WTC11 (cell line): ENCODE measurements around the gene NEK5. TPM values are rescaled to one million over a fixed set of nuclear protein-coding genes. Genes with fewer than 3 reads are reported as not detected.

Source experiments
- ATAC-seq: fragments of 200-7000 bp; cut with Tn5 transposase; 2 replicates; pipeline ENCODE4 v1.10.0; 2021; ENCODE audit warnings: mild to moderate bottlenecking, moderate library complexity
- CTCF ChIA-PET: fragments of 300-600 bp; sonication (Branson Sonifier 250); formaldehyde crosslinking; loops from one replicate; lab custom pipeline; 2021; ENCODE audit warnings: antibody characterized with exemption; lab: Charles Lee
- POLR2A ChIA-PET: fragments of 350-600 bp; sonication (Branson Sonifier 250); formaldehyde crosslinking; loops from one replicate; lab custom pipeline; 2021; ENCODE audit warnings: antibody characterized with exemption; lab: Charles Lee
- DNase-seq: peaks from one replicate; pipeline ENCODE4 v3.0.0; 2021; ENCODE audit warnings: low spot score
- H3K27ac Mint-ChIP-seq: 2 replicates; pipeline ENCODE4 v1.8.0; 2021; ENCODE audit warnings: mixed read lengths
- H3K27me3 Mint-ChIP-seq: 2 replicates; pipeline ENCODE4 v1.8.0; 2021; ENCODE audit warnings: low read depth, mild to moderate bottlenecking, moderate library complexity, mixed read lengths
- H3K36me3 Mint-ChIP-seq: 2 replicates; pipeline ENCODE4 v1.8.0; 2021; ENCODE audit warnings: mixed read lengths
- H3K4me1 Mint-ChIP-seq: 2 replicates; pipeline ENCODE4 v1.8.0; 2022; ENCODE audit warnings: mixed read lengths
- H3K4me3 Mint-ChIP-seq: 2 replicates; pipeline ENCODE4 v1.8.0; 2021; ENCODE audit warnings: mild to moderate bottlenecking, moderate library complexity, mixed read lengths
- H3K9me3 Mint-ChIP-seq: 2 replicates; pipeline ENCODE4 v1.8.0; 2021; ENCODE audit warnings: mixed read lengths
- CBFB ChIP-seq: sonication (generic); formaldehyde crosslinking; IDR thresholded peaks from 2 replicates; pipeline ENCODE4 v1.8.1; 2022; ENCODE audit warnings: mild to moderate bottlenecking, low read depth, missing genetic modification reagents
- CREB1 ChIP-seq: sonication (generic); formaldehyde crosslinking; IDR thresholded peaks from 2 replicates; pipeline ENCODE4 v1.8.0; 2023; ENCODE audit warnings: mild to moderate bottlenecking, missing genetic modification reagents
- MXD4 ChIP-seq: fragments of 250-450 bp; sonication (Bioruptor Pico); IDR thresholded peaks from 2 replicates; pipeline ENCODE4 v1.8.0; 2021; ENCODE audit warnings: mild to moderate bottlenecking, moderate library complexity, borderline replicate concordance
- NFYB ChIP-seq: sonication (generic); formaldehyde crosslinking; conservative IDR thresholded peaks from 2 replicates; pipeline ENCODE4 v1.8.0; 2022; ENCODE audit warnings: low read depth, missing genetic modification reagents
- NR1H2 ChIP-seq: sonication (generic); formaldehyde crosslinking; IDR thresholded peaks from 2 replicates; pipeline ENCODE4 v1.9.0; 2021; ENCODE audit warnings: mild to moderate bottlenecking, moderate library complexity, missing genetic modification reagents
- TP53 ChIP-seq: sonication (generic); formaldehyde crosslinking; IDR thresholded peaks from 2 replicates; pipeline ENCODE4 v1.8.1; 2023; ENCODE audit warnings: mild to moderate bottlenecking, missing genetic modification reagents
- ZNF263 ChIP-seq: sonication (generic); formaldehyde crosslinking; IDR thresholded peaks from 2 replicates; pipeline ENCODE4 v1.8.1; 2022; ENCODE audit warnings: low read depth, mild to moderate bottlenecking, moderate library complexity, missing genetic modification reagents
- ZNF532 ChIP-seq: fragments of 250-450 bp; sonication (Bioruptor Pico); IDR thresholded peaks from 2 replicates; pipeline ENCODE4 v1.9.0; 2021; ENCODE audit warnings: mild to moderate bottlenecking, borderline replicate concordance
- ZNF671 ChIP-seq: fragments of 250-450 bp; sonication (Bioruptor Pico); IDR thresholded peaks from 2 replicates; pipeline ENCODE4 v1.8.0; 2021; ENCODE audit warnings: mild to moderate bottlenecking
- ZSCAN18 ChIP-seq: fragments of 250-450 bp; sonication (Bioruptor Pico); IDR thresholded peaks from 2 replicates; pipeline ENCODE4 v2.1.2; 2022; ENCODE audit warnings: mild to moderate bottlenecking, moderate library complexity
- total RNA-seq: library from RNA; stranded (reverse); gene quantifications from 3 replicates; pipeline ENCODE4 v1.2.3, GENCODE V29; 2021
- TF ChIP-seq, protein P1 (sequence below): sonication (generic); formaldehyde crosslinking; IDR thresholded peaks from 2 replicates; pipeline ENCODE4 v1.8.0; 2022; ENCODE audit warnings: mild to moderate bottlenecking, missing genetic modification reagents
- TF ChIP-seq, protein P2 (sequence below): sonication (generic); formaldehyde crosslinking; IDR thresholded peaks from 2 replicates; pipeline ENCODE4 v1.8.1; 2023; ENCODE audit warnings: mild to moderate bottlenecking, missing genetic modification reagents
- TF ChIP-seq, protein P3 (sequence below): sonication (generic); formaldehyde crosslinking; IDR thresholded peaks from 2 replicates; pipeline ENCODE4 v1.8.1; 2023; ENCODE audit warnings: mild to moderate bottlenecking, missing genetic modification reagents, borderline replicate concordance
- TF ChIP-seq, protein P4 (sequence below): sonication (generic); formaldehyde crosslinking; IDR thresholded peaks from 2 replicates; pipeline ENCODE4 v1.8.0; 2022; ENCODE audit warnings: missing genetic modification reagents

The NEK5 gene
- total RNA-seq, 1 experiment from 2014 or later = 0.55 TPM

- H3K4me1 Mint-ChIP-seq = peaks cover 50% of the 10 kb centered on the region
- no peak overlapping the region for H3K4me3 Mint-ChIP-seq
- peak; percentile 36 for ATAC-seq
- TF ChIP-seq CBFB = no peak
- TF ChIP-seq, protein P1, sequence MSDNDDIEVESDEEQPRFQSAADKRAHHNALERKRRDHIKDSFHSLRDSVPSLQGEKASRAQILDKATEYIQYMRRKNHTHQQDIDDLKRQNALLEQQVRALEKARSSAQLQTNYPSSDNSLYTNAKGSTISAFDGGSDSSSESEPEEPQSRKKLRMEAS (CRISPR knock-in tag) = no peak
- TF ChIP-seq, protein P2, sequence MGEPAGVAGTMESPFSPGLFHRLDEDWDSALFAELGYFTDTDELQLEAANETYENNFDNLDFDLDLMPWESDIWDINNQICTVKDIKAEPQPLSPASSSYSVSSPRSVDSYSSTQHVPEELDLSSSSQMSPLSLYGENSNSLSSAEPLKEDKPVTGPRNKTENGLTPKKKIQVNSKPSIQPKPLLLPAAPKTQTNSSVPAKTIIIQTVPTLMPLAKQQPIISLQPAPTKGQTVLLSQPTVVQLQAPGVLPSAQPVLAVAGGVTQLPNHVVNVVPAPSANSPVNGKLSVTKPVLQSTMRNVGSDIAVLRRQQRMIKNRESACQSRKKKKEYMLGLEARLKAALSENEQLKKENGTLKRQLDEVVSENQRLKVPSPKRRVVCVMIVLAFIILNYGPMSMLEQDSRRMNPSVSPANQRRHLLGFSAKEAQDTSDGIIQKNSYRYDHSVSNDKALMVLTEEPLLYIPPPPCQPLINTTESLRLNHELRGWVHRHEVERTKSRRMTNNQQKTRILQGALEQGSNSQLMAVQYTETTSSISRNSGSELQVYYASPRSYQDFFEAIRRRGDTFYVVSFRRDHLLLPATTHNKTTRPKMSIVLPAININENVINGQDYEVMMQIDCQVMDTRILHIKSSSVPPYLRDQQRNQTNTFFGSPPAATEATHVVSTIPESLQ (CRISPR knock-in tag) = no peak
- no peak for TF ChIP-seq ZNF671 (CRISPR knock-in tag)
- TF ChIP-seq NR1H2 (CRISPR knock-in tag) = no peak
- no peak for TF ChIP-seq CREB1
- H3K27me3 Mint-ChIP-seq = no peaks in the 10 kb centered on the region; the same call in 1 of the 2 replicates
- no peak for DNase-seq
- H3K36me3 Mint-ChIP-seq = no peaks in the 10 kb centered on the region
- POLR2A ChIA-PET = no interaction called here
- no peaks in the 10 kb centered on the region for H3K9me3 Mint-ChIP-seq
- no peak overlapping the region for H3K27ac Mint-ChIP-seq
- CTCF ChIA-PET = no interaction called here
Measured at GRCh38 chr13:51995677-51996551, 133.0 kb downstream of the NEK5 start.

GRCh38 chr13:51993713-51994112 is 135.2 kb downstream of the NEK5 start:
- no peak for ATAC-seq
- H3K36me3 Mint-ChIP-seq = no peaks in the 10 kb centered on the region
- ChIA-PET CTCF (no interaction called here), POLR2A (no interaction called here)
- no peak overlapping the region for H3K4me3 Mint-ChIP-seq
- no peaks in the 10 kb centered on the region for H3K9me3 Mint-ChIP-seq
- DNase-seq = no peak
- no peaks in the 10 kb centered on the region; the same call in 1 of the 2 replicates for H3K27me3 Mint-ChIP-seq
- H3K27ac Mint-ChIP-seq = 0 out of 2 replicates have a peak overlapping the region, but pooled peaks have one; percentile 46
- peaks cover 31% of the 10 kb centered on the region for H3K4me1 Mint-ChIP-seq
- TF ChIP-seq, protein P3, sequence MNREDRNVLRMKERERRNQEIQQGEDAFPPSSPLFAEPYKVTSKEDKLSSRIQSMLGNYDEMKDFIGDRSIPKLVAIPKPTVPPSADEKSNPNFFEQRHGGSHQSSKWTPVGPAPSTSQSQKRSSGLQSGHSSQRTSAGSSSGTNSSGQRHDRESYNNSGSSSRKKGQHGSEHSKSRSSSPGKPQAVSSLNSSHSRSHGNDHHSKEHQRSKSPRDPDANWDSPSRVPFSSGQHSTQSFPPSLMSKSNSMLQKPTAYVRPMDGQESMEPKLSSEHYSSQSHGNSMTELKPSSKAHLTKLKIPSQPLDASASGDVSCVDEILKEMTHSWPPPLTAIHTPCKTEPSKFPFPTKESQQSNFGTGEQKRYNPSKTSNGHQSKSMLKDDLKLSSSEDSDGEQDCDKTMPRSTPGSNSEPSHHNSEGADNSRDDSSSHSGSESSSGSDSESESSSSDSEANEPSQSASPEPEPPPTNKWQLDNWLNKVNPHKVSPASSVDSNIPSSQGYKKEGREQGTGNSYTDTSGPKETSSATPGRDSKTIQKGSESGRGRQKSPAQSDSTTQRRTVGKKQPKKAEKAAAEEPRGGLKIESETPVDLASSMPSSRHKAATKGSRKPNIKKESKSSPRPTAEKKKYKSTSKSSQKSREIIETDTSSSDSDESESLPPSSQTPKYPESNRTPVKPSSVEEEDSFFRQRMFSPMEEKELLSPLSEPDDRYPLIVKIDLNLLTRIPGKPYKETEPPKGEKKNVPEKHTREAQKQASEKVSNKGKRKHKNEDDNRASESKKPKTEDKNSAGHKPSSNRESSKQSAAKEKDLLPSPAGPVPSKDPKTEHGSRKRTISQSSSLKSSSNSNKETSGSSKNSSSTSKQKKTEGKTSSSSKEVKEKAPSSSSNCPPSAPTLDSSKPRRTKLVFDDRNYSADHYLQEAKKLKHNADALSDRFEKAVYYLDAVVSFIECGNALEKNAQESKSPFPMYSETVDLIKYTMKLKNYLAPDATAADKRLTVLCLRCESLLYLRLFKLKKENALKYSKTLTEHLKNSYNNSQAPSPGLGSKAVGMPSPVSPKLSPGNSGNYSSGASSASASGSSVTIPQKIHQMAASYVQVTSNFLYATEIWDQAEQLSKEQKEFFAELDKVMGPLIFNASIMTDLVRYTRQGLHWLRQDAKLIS (CRISPR knock-in tag) = no peak
- TF ChIP-seq, protein P2 (CRISPR knock-in tag) = no peak
- TF ChIP-seq TP53 (CRISPR knock-in tag) (no peak), CBFB (no peak), ZNF532 (CRISPR knock-in tag) (no peak), NFYB (CRISPR knock-in tag) (no peak), ZSCAN18 (no peak), MXD4 (CRISPR knock-in tag) (no peak), ZNF263 (no peak)
- TF ChIP-seq, protein P4, sequence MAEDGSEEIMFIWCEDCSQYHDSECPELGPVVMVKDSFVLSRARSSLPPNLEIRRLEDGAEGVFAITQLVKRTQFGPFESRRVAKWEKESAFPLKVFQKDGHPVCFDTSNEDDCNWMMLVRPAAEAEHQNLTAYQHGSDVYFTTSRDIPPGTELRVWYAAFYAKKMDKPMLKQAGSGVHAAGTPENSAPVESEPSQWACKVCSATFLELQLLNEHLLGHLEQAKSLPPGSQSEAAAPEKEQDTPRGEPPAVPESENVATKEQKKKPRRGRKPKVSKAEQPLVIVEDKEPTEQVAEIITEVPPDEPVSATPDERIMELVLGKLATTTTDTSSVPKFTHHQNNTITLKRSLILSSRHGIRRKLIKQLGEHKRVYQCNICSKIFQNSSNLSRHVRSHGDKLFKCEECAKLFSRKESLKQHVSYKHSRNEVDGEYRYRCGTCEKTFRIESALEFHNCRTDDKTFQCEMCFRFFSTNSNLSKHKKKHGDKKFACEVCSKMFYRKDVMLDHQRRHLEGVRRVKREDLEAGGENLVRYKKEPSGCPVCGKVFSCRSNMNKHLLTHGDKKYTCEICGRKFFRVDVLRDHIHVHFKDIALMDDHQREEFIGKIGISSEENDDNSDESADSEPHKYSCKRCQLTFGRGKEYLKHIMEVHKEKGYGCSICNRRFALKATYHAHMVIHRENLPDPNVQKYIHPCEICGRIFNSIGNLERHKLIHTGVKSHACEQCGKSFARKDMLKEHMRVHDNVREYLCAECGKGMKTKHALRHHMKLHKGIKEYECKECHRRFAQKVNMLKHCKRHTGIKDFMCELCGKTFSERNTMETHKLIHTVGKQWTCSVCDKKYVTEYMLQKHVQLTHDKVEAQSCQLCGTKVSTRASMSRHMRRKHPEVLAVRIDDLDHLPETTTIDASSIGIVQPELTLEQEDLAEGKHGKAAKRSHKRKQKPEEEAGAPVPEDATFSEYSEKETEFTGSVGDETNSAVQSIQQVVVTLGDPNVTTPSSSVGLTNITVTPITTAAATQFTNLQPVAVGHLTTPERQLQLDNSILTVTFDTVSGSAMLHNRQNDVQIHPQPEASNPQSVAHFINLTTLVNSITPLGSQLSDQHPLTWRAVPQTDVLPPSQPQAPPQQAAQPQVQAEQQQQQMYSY (CRISPR knock-in tag) = no peak
- TF ChIP-seq, all 79 proteins: peak for 0
